Measurements from ENCODE around the gene TP53. TPM values are rescaled to one million over a fixed set of nuclear protein-coding genes. Genes with fewer than 3 reads are reported as not detected.

The TP53 gene
- total and polyA plus RNA-seq, 10 of the 15 experiments (the other 5 are each of a cell fraction or from before 2014, with no cell fraction given), result 35.6 to 162 (median 75.9) TPM

GRCh38 chr17:7677388-7678067 is 9.8 kb downstream of the TP53 start:
- BruUV-seq (replicated peaks), result no TSS peak
- Histone ChIP-seq H3K27ac (ENCODE audit: control insufficient read depth, insufficient read depth) (no peak overlapping the region), H3K4me1 (ENCODE audit: control insufficient read depth, insufficient read depth, low read length) (no peaks in the 10 kb centered on the region), H3K4me2 (ENCODE audit: control insufficient read depth, insufficient read depth) (no peak overlapping the region), H3K9me3 (replicated peaks; ENCODE audit: control insufficient read depth, insufficient read depth, low read length) (peaks cover 8% of the 10 kb centered on the region), H3K4me3 (no peak overlapping the region), H3K9ac (ENCODE audit: control insufficient read depth, insufficient read depth, low read length) (no peak overlapping the region), H3K27me3 (replicated peaks in 1 of 2; ENCODE audit: control insufficient read depth in 2 of 2, insufficient read depth in 2 of 2, low read length in 1 of 2) (no peaks in the 10 kb centered on the region), H3K36me3 (ENCODE audit: control insufficient read depth in 2 of 2, insufficient read depth in 2 of 2, low read length in 1 of 2) (peaks cover 13 to 15% of the 10 kb centered on the region in 2 experiments), H2AFZ (ENCODE audit: control insufficient read depth, low read depth, low read length) (no peak overlapping the region), H4K20me1 (ENCODE audit: control insufficient read depth, insufficient read depth) (no peaks in the 10 kb centered on the region; the same call in 1 of the 2 replicates), H3K79me2 (ENCODE audit: control insufficient read depth, insufficient read depth, low read length) (peaks cover 5% of the 10 kb centered on the region)
- no peak for ATAC-seq
- CTCF ChIA-PET, result interaction anchor here (1.1 kb wide), 1 partner anchor 10 kb away, joined by 3 read pairs; no protein-coding TSS in a partner anchor
- no peak for FAIRE-seq
- DNase-seq (ENCODE audit: low read depth, low spot score), result no peak
- intact Hi-C loops (cut with micrococcal nuclease; ENCODE audit: unreplicated experiment), result loop anchor here (5.0 kb wide), 1 partner anchor 45 kb away; the partner anchor contains the start of gene SHBG
- 88% methylated on average over 10 of the region's 10 CpGs for WGBS (ENCODE audit: insufficient coverage, insufficient replicate concordance, low lambda C conversion rate, missing lambda C conversion rate)
- in situ Hi-C loops (cut with MboI), result no loop called here
- RAD21 ChIA-PET (ENCODE audit: unreplicated experiment), result no interaction called here
- SMC1A ChIA-PET (ENCODE audit: uncharacterized antibody, unreplicated experiment), result no interaction called here
- POLR2A ChIA-PET, result interaction anchor here (0.6 to 0.7 kb wide), 3 partner anchors 13 to 283 kb away, joined by 3 to 4 read pairs (median 3); partner anchors contain the start of gene PLSCR3
- TF ChIP-seq TCF12 (IDR thresholded peaks at IDR 0.05; ENCODE audit: low read depth, low read length) (no peak), POLR2AphosphoS5 (IDR thresholded peaks at IDR 0.05; ENCODE audit: low read length) (no peak), MYB (IDR thresholded peaks at IDR 0.05; ENCODE audit: borderline replicate concordance, low read depth, low read length) (no peak), PAX8 (IDR thresholded peaks at IDR 0.05) (no peak), MEF2B (IDR thresholded peaks at IDR 0.05; ENCODE audit: partially characterized antibody, poor library complexity, severe bottlenecking) (no peak), NFXL1 (IDR thresholded peaks at IDR 0.05; ENCODE audit: borderline replicate concordance) (no peak), ATF7 (IDR thresholded peaks at IDR 0.05; ENCODE audit: low read depth) (no peak), SMAD5 (IDR thresholded peaks at IDR 0.05; ENCODE audit: low read depth) (no peak), E4F1 (IDR thresholded peaks at IDR 0.05; ENCODE audit: borderline replicate concordance, partially characterized antibody) (no peak), SIX5 (IDR thresholded peaks at IDR 0.05; ENCODE audit: low read depth, low read length, severe bottlenecking) (no peak), SMAD1 (IDR thresholded peaks at IDR 0.05; ENCODE audit: low read depth, partially characterized antibody) (no peak)
- TF ChIP-seq, protein P1, sequence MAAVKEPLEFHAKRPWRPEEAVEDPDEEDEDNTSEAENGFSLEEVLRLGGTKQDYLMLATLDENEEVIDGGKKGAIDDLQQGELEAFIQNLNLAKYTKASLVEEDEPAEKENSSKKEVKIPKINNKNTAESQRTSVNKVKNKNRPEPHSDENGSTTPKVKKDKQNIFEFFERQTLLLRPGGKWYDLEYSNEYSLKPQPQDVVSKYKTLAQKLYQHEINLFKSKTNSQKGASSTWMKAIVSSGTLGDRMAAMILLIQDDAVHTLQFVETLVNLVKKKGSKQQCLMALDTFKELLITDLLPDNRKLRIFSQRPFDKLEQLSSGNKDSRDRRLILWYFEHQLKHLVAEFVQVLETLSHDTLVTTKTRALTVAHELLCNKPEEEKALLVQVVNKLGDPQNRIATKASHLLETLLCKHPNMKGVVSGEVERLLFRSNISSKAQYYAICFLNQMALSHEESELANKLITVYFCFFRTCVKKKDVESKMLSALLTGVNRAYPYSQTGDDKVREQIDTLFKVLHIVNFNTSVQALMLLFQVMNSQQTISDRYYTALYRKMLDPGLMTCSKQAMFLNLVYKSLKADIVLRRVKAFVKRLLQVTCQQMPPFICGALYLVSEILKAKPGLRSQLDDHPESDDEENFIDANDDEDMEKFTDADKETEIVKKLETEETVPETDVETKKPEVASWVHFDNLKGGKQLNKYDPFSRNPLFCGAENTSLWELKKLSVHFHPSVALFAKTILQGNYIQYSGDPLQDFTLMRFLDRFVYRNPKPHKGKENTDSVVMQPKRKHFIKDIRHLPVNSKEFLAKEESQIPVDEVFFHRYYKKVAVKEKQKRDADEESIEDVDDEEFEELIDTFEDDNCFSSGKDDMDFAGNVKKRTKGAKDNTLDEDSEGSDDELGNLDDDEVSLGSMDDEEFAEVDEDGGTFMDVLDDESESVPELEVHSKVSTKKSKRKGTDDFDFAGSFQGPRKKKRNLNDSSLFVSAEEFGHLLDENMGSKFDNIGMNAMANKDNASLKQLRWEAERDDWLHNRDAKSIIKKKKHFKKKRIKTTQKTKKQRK (IDR thresholded peaks at IDR 0.05; ENCODE audit: low read depth, low read length), result no peak
- TF ChIP-seq, protein P2, sequence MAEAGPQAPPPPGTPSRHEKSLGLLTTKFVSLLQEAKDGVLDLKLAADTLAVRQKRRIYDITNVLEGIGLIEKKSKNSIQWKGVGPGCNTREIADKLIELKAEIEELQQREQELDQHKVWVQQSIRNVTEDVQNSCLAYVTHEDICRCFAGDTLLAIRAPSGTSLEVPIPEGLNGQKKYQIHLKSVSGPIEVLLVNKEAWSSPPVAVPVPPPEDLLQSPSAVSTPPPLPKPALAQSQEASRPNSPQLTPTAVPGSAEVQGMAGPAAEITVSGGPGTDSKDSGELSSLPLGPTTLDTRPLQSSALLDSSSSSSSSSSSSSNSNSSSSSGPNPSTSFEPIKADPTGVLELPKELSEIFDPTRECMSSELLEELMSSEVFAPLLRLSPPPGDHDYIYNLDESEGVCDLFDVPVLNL (IDR thresholded peaks at IDR 0.05; ENCODE audit: low read depth, low read length), result no peak

All from GM12878 (cell line).